ENCODE data around the gene PRKRA.

DNA sequence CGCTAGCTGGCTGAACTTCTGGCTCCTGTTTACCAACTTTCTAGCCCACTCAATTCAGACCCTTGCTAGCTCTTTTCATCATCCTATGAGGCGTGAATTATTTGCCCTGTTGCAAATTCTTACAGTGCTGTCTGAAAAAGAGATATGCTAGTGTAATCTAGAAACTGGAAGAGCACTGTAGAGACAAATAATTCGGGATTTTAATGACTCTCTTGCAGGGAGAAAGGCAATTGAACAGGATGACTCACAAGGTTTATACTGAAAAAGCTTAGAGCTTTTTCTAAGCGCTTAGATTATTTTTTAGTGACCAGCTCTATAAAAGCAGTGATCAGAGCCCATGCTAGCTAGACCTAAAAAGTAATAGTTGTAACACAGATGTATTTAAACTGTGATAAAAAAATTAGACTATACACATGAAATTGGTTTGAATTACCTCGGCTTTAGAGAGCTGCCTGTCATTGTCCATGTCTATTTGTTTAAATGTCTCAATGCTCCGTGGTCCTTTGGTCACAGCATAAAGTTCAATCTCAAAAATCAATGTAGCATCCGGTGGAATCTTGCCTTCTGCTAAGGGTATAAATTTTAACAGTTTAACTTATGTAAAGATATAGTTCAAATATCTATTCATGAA lies 18.4 kb upstream of the PRKRA start:
- TF ChIP-seq EZH2 (IDR thresholded peaks at IDR 0.05; ENCODE audit: insufficient read depth, poor library complexity, severe bottlenecking) (no peak), EZH2phosphoT487 (IDR thresholded peaks at IDR 0.05; ENCODE audit: insufficient read depth, low read depth) (no peak)

Data from GM23248 (cell line).